ENCODE data around the gene CALM3.

Gene CALM3

DNA sequence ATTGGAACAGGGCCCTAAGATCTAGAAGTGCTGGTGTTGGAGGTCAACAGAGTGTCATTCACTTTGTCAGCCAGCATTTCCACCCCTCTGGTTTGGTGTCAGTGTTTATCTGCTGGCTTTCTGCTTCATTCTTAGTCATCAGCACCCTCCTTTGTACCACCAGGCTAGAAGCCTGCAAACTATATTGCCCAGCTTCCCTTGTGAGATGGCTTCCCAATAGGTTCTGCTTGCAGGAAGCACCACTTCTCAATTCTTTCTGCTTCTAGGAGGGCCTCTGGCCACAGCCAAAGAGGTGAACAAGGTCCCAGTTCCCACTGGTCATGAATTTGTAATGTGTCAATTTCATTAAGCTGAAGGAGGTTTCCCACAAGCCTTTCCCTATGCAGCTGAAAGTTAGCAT lies 36.4 kb upstream of the CALM3 start:
- no peak overlapping the region for H3K4me3 ChIP-seq (ENCODE audit: low read depth, low read length)
- in situ Hi-C loops (cut with HindIII; ENCODE audit: low sequenced_read_pairs), result no loop called here
- no peak for DNase-seq (ENCODE audit: low read depth, low spot score)
- TF ChIP-seq, protein P1, sequence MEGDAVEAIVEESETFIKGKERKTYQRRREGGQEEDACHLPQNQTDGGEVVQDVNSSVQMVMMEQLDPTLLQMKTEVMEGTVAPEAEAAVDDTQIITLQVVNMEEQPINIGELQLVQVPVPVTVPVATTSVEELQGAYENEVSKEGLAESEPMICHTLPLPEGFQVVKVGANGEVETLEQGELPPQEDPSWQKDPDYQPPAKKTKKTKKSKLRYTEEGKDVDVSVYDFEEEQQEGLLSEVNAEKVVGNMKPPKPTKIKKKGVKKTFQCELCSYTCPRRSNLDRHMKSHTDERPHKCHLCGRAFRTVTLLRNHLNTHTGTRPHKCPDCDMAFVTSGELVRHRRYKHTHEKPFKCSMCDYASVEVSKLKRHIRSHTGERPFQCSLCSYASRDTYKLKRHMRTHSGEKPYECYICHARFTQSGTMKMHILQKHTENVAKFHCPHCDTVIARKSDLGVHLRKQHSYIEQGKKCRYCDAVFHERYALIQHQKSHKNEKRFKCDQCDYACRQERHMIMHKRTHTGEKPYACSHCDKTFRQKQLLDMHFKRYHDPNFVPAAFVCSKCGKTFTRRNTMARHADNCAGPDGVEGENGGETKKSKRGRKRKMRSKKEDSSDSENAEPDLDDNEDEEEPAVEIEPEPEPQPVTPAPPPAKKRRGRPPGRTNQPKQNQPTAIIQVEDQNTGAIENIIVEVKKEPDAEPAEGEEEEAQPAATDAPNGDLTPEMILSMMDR (IDR thresholded peaks at IDR 0.05; ENCODE audit: low read depth, low read length), result no peak

DNA sequence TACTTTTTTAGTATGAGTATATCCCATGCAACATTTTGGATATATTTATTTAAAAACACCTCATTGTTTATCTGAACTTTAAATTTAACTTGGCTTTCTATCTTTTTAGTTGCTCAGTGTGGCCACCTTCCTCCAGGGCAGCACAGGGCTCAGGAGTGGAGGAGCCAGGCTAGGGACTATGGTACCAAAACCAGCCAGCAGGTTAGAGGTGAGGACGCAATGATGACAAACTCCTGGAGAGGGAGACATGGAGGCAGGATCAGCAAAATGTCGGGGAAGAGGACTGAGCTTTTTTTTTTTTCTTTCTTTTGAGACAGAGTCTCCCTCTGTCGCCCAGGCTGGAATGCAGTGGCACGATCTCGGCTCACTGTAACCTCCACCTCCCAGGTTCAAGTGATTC lies 29.6 kb upstream of the CALM3 start:
- in situ Hi-C loops (cut with HindIII; ENCODE audit: low sequenced_read_pairs), result no loop called here
- H3K4me3 ChIP-seq (ENCODE audit: low read depth, low read length), result no peak overlapping the region
- TF ChIP-seq, protein P1 (IDR thresholded peaks at IDR 0.05; ENCODE audit: low read depth, low read length), result peak; percentile 23
- no peak for DNase-seq (ENCODE audit: low read depth, low spot score)

DNA sequence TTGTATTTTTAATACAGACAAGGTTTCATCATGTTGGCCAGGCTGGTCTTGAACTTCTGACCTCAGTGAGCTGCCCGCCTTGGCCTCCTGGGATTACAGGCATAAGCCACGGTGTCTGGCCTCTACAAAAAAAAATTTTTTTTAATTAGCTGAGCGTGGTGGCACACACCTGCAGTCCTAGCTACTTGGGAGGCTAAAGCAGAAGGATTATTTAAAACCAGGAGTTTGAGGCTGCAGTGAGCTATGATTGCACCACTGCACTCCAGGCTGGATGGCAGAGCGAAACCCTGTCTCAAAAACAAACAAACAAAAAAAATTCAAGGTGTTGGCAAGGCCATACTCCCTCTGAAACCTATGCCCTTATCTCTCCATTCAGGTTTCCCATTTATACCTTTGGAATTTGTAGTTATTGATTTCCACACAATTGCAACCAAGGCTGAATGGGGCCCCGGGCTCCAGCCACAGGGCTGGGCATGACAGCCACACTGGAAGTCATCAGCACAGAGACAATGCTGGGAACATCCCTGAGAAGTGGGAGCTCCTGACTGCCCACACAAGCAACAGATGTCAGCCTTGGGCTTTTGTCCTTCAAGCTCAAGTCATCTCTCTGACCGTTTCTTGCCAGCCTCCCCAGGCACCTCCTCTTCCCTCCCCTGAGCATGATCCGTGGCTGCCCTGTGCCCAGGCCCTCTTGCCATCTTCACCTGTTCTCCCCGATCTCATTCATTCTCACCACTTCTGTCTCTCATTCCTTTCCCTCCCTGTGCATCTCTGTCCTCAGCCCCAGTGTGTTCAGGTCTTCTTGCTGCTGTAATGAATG lies 27.2 kb upstream of the CALM3 start:
- TF ChIP-seq, protein P1 (IDR thresholded peaks at IDR 0.05; ENCODE audit: low read depth, low read length), result no peak
- in situ Hi-C loops (cut with HindIII; ENCODE audit: low sequenced_read_pairs), result no loop called here
- no peak for DNase-seq (ENCODE audit: low read depth, low spot score)
- no peak overlapping the region for H3K4me3 ChIP-seq (ENCODE audit: low read depth, low read length)

DNA sequence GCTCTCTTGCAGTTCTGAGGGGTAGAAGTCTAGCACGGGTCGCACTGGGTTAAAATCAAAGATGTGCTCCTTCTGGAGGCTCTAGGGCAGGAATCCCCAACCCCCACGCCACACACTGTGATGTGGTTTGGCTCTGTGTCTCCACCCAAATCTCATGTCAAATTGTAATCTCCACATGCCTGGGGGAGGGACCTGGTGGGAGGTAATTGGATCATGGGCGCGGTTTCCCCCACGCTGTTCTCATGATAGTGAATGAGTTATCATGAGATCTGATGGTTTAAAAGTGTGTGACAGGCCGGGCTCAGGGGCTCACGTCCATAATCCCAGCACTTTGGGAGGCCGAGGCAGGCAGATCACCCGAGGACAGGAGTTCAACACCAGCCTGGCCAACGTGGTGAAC lies 26.6 kb upstream of the CALM3 start:
- in situ Hi-C loops (cut with HindIII; ENCODE audit: low sequenced_read_pairs), result no loop called here
- no peak for DNase-seq (ENCODE audit: low read depth, low spot score)
- no peak overlapping the region for H3K4me3 ChIP-seq (ENCODE audit: low read depth, low read length)
- TF ChIP-seq, protein P1 (IDR thresholded peaks at IDR 0.05; ENCODE audit: low read depth, low read length), result no peak

DNA sequence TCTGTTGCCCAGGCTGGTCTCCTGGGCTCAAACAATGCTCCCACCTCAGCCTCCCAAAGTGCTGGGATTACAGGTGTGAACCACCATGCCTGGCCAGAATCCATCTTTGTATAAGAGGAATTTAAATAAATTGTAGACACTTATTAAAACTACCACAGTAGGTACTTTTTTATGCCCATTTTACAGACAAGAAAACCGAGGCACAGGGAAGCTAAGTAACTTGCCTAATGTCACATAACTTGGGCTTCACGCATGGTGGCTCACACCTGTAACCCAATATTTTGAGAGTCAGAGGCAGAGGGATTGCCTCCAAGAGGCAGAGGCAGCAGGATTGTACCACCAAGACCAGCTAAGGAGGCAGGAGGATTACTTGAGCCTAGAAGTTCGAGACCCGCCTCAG lies 22.7 kb upstream of the CALM3 start:
- in situ Hi-C loops (cut with HindIII; ENCODE audit: low sequenced_read_pairs), result no loop called here
- H3K4me3 ChIP-seq (ENCODE audit: low read depth, low read length), result no peak overlapping the region
- TF ChIP-seq, protein P1 (IDR thresholded peaks at IDR 0.05; ENCODE audit: low read depth, low read length), result no peak
- DNase-seq (ENCODE audit: low read depth, low spot score), result no peak

DNA sequence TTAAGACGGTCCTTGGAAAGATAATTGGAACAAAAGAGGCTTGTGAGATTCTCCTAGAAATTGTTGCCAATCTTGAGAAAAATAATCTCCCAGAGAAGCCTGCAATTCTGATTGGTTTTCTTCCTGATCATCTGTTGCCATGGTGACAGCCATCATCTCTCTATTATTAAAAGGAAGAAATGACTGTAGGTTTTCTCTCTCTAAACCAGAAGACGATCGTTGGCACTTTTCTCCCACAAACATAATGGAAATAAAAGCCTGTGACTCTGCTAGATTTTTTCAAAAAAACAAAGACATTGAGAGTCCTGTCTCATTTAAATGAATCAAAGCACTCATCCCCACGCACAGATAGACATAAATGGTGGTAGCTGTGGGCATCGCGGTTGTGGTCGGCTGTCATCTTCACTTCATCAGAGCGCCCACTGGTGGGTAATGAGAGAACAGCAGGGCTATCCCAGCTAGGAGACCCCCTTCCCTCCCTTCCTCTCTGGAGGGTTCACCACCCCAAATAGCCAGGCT lies 21.7 kb upstream of the CALM3 start:
- H3K4me3 ChIP-seq (ENCODE audit: low read depth, low read length), result no peak overlapping the region
- DNase-seq (ENCODE audit: low read depth, low spot score), result no peak
- TF ChIP-seq, protein P1 (IDR thresholded peaks at IDR 0.05; ENCODE audit: low read depth, low read length), result no peak
- in situ Hi-C loops (cut with HindIII; ENCODE audit: low sequenced_read_pairs), result no loop called here
